ENCODE measurements around the gene HEXA.
A peak's percentile ranks its signal among the peaks of the same experiment; 100 is the strongest.

Gene HEXA

GRCh38 chr15:72318408-72318942 lies 57.3 kb downstream of the HEXA start:
- DNase-seq, result no peak

GRCh38 chr15:72315706-72316370 lies 60.0 kb downstream of the HEXA start:
- no peak for DNase-seq

- no peak for DNase-seq
Observed at GRCh38 chr15:72313881-72314280, 61.9 kb downstream of the HEXA start.

- DNase-seq, result no peak
Observed at GRCh38 chr15:72313448-72313840, 62.4 kb downstream of the HEXA start.

GRCh38 chr15:72312605-72313447 lies 63.0 kb downstream of the HEXA start:
- peak; percentile 27 for DNase-seq

GRCh38 chr15:72307026-72307425 lies 68.8 kb downstream of the HEXA start:
- DNase-seq, result no peak

- DNase-seq, result no peak
Observed at GRCh38 chr15:72306211-72306785, 69.5 kb downstream of the HEXA start.

GRCh38 chr15:72304596-72304995 lies 71.2 kb downstream of the HEXA start:
- no peak for DNase-seq

- DNase-seq, result no peak
Observed at GRCh38 chr15:72302955-72303354, 72.9 kb downstream of the HEXA start.

Data from effector CD8-positive, alpha-beta T cell (primary cell).